HG02610 (cell line): ENCODE data around the gene FAM135A.
"Not testable (repeated sequence)": the region's sequence is repeated elsewhere in the genome, so short reads cannot be mapped to it uniquely, and the experiment has no call there.

ENCODE experiments used
- ATAC-seq: cut with Tn5 transposase; IDR thresholded peaks from one replicate; pipeline ENCODE4 v1.9.1; 2021; ENCODE audit warnings: mild to moderate bottlenecking, moderate library complexity; ENCODE audit not compliant: unreplicated experiment

FAM135A gene

GRCh38 chr6:70531133-70531532 is 117.8 kb downstream of the FAM135A start:
- ATAC-seq, result no peak

GRCh38 chr6:70537266-70537665 is 124.0 kb downstream of the FAM135A start:
- ATAC-seq, result no peak

DNA sequence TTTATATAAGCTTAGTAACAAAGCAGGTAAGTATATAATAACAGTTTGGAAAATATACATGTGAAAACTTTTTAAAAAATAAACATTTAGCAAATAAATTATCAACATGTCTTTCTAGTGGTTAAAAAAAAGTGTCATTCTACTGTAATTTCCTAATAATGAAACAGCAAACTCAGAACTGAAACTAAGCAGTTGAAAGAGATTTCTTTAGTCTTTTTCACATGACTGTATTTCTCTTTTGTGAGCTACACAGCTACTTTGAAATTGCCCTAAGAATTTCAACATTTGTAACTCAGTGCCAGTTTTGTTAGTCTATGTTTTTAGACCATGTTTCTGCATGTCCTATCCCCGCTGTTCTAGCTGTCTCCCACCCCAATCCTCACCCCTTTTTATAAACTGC is 125.1 kb downstream of the FAM135A start:
- ATAC-seq, result peak; percentile 88

DNA sequence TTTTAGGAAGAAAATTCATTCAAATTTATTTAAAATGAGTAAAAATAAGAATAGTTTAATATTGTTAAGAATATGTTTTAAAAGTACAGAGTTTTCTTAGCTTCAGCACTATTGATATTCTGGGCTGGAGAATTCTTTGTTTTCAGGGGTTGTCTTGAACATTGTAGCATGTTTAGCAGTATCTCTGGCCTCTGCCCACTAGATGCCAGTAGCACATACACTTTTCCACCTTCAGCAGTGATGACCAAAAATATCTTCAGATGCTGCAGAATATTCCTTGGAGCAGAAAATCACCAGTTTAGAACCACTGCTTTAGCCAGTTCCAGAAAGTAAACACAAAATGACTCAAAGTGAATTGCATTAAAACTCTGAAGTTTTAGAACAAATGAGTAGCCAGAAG is 134.0 kb downstream of the FAM135A start:
- no peak for ATAC-seq

DNA sequence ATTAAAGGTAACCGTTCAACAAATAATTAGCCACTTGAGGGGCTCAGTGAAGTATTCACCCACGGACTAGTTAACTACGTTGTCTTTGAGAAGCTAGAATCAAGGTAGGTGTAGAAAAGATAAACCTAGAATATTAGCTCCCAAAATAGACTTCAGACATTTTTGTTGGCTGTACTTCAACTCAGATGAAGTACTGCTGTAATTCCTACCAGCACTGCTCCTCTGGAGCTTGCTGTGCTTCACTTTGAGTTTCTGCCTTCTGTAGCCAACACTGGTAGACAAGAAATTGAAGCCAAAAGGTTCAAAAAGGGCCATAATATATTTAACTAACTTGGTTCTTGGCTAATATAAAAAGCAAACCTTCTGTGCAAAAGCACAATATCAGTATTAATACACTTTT is 134.6 kb downstream of the FAM135A start:
- ATAC-seq, result no peak

GRCh38 chr6:70549327-70549726 is 136.0 kb downstream of the FAM135A start:
- no peak for ATAC-seq

DNA sequence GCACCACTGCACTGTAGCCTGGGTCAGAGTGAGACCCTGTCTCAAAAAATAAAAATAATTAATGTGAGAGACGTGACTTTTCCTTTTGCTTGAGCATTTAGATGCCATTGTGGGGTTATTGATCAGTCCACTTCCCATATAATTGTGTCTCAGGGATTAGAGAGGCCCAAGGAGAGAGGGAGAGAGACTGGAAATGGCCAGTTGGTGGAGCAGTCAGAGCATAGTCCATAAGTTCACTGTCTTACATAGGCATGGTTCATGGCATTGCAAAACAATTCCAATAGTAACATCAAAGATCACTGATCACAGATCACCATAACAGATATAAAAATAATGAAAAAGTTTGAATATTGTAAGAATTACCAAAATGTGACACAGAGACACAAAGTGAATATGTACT is 138.3 kb downstream of the FAM135A start:
- ATAC-seq, result no peak

DNA sequence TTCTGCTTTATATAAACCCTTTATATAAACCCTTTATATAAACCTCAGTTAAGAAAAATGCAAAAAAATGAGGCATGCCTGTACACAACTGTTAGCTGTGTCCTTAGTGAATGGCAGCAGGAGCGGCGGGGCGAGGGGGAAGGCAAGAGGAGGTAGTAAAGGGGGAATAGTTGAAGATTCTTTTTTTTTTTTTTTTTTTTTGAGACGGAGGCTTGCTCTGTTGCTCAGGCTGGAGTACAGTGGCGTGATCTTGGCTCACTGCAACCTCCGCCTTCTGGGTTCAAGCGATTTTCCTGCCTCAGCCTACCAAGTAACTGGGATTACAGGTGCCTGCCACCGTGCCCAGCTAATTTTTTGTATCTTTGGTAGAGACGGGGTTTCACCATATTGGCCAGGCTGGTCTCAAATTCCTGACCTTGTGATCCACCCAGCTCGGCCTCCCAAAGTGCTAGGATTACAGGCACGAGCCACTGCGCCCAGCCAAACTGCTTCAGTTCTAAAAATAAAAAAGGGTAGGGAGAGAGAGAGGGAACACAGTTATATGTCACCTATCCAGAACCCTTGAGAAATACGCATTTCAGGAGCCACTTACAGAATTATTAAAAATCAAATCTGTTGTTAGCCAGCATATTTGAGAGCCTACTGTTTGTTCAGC is 139.1 kb downstream of the FAM135A start:
- ATAC-seq, result not testable (repeated sequence)

GRCh38 chr6:70552974-70553373 is 139.7 kb downstream of the FAM135A start:
- ATAC-seq, result no peak

DNA sequence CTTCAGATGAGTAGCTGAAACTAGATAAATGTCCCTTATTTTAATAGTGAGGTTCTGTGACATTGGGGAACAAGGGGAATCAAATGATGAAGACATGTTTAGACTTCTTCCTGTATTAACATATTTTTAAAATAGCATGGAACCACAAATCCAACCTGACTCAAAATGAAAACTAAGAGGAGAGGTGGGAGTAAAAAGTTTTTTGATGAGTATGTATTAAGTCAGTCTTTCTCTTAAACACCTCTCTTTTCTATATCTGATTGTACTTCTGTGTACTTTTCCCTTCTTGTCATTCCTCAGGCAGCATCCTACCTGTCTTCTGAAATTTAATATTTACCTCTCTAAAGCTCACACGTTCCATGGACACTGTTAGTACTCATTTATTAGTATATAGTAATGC is 144.7 kb downstream of the FAM135A start:
- peak; percentile 46 for ATAC-seq

GRCh38 chr6:70562401-70562800 is 149.1 kb downstream of the FAM135A start:
- not testable (repeated sequence) for ATAC-seq

DNA sequence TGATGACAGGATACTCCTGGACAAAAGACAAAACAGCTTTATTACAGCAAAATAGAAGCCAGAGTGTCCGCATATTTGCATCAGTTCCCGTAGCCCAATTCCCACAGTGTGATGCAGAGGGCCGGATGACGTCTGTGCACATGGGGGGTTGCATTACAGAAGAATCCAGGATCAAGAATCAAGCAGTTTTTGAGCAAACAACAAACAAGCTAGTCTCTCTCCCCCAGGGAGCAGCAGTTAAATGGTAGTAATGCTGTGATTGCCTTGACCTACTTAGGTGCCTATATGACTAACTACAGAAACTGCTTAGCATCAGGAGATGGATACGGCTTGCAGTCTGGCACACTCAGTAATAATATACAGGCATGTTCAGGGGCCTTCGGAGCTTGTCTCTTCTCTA is 150.2 kb downstream of the FAM135A start:
- no peak for ATAC-seq

DNA sequence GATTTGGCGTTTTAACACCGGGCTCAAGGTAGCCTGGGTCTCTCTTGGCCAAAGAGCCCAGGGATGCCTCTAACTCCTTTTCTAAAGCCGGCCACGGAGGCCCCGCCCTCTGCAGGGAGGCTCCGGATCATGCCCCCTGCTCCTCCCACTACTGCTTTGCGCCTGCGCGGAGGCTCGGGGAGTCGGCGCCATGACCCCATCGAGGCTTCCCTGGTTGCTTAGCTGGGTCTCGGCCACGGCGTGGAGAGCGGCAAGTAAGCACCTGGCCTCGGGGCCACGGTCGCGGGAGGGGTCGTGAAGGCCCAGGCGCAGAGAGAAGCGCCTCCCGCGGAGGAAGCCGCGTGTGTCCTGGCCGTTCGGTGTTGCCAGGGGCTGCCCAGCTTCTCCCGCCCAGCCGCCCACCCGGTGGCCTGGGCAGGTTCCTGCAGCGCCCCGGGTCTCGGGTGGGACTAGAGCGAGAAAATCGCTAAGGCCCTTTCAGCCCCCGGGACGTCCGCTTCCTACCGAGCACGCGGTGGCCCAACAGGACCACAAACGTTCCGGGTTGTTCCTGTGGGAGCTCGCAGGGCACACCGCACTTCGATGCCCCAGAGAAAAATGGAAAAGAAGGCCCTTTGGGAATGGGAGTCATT is 153.6 kb downstream of the FAM135A start, which contains the start of gene SDHAF4:
SDHAF4 (plus strand) TSS at position 180 of the 632 bp plus-strand sequence; CDS start at position 191, 11 bp downstream.
- peak; percentile 99 for ATAC-seq

- ATAC-seq, result no peak
These were observed 161.3 kb downstream of the FAM135A start for GRCh38 chr6:70574643-70575042.

DNA sequence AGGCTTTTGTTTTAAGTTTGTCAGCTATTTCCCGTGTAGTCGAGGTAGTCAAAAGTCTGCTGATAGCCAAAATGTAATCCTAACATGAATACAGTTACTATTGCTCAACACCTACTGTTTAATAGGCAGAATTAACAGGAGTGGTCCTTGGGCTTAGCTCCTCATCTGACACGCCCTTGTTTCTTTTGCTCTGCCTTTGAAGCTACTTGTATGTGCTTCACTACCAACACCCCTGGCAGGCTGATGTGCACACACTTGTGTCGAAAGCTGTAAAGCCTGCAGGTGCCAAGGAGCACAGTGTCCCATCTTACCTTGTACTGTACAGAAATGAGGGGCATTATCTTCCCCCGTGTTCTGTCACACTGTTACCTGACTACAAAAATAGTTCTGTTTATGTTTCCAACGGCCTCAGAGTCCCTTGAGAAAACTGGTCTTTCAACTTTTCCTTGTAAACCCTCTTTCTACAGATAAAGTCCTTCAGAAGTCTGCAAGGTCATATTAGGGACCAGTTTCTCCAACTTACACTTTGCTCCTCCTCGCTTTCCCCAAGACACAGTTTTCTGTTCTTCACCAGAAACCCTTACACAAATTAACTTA is 162.7 kb downstream of the FAM135A start:
- ATAC-seq, result no peak

DNA sequence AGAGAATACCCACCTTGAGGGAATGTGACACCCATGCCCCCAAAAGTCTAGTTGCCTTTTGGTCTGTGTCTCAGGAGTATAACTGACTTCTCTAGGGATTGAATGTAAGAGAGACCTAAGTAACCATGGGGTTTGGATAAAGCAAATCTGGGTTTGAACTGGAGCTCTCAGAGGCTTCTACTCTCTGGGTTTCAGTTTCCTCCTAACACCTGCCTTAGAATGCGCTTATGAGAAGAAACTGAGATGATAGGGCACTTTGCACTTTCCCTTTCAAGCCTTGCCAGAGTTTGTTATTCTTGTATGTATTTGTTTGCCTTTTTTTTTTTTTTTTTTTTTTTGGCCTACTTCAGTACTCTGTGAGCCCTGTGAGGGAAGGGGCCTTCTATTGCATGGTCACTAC is 172.8 kb downstream of the FAM135A start:
- peak; percentile 96 for ATAC-seq

DNA sequence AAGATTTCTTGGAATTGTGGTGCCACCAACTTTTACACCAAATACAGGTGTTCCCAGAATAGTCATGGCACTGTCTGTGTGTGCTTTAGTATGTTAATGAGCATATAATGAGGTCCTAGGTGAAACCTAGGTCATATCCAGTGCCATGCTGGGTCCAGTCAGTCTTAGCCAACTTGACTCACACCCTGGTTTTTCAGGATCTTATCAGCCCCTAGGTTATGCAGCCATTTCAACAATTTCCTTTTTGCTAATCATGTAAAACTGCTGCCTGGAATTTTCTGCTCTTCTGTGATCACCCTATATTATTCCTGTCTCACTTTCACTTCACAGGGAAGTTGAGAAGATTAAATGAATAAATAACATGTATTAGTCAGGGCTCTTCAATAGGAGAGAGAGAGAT is 177.1 kb downstream of the FAM135A start:
- ATAC-seq, result no peak

DNA sequence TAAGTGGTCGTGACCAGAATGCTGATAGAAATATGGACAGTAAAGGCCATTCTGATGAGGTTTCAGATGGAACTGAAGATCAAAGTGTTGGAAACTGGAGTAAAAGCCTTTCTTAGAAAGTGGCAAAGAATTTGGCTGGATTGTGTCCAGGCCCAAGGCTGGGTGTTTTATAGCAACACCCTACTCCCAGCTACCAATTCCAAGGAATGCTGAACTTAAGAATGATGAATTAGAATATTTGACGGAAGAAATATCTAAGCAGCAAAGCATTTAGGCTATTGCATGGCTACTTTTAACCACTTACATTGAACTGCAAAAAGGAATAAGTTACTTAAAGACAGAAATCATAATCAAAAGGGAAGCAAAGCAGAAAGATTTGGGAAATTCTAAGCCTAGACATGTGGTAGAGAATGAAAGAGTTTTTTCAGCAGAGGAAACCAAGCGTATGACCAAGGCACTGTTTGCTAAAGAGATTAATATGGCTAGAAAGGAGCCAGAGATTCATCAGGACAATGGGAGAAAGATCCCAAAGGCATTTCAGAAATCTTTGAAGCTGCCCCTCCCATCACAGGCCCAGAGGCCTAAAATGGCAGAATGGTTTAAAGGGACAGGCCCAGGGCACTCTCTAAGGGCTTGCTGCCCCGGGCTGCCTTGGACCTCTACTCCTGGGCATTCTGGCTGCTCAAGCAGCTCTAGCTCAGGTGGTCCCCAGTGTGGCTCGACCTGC is 179.2 kb downstream of the FAM135A start:
- no peak for ATAC-seq

DNA sequence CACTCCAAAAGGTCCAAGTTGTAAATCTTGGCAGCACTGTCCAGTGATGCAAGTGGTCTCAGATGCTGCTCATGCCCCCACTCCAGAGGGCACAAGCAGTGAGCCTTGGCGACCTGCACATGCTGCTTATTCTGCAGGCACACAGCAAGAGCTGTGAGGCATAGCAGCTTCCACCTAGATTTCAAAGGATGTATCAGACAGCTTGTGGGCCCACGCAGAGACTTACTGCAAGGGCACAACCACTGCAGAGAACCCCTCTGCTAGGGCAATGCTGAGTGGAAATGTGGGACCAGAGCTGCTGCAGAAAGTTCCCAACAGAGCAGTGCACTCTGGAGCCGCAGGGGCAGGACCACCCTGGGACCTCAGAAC is 179.8 kb downstream of the FAM135A start:
- no peak for ATAC-seq

DNA sequence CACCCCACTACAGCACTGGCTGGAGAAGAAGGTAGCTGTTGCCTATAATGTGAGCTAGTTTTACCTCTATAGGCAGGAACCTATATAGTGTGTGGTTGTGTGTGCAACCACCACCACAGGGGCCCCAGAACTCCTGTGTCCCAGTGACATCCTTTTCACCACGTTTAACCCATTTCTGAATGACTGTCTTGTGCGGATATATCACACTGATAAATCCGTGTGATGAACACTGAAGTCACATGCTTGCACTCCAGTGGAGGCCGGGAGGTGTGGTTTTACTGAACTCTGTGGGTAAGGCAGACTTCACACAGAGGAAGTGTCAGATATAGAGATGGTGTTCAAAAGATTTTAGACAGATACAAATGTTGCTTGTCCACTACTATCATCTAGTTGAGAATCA is 185.9 kb downstream of the FAM135A start:
- no peak for ATAC-seq

DNA sequence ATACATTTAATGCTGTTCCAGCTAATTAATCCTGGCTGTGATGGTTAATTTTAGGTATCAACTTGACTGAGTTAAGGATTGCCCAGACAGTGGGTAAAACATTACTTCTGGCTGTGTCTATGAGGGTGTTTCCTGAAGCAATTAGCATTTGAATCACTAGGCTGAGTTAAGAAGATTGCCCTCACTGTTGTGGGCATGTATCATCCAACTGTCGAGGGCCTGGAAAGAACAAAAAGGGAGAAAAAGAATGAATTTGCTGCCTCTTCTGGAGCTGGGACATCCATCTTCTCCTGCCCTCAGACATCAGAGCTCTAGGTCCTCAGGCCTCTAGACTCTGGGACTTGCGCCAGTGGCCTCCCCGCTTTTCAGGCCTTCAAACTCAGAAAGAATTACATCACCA is 187.7 kb downstream of the FAM135A start:
- ATAC-seq, result no peak

DNA sequence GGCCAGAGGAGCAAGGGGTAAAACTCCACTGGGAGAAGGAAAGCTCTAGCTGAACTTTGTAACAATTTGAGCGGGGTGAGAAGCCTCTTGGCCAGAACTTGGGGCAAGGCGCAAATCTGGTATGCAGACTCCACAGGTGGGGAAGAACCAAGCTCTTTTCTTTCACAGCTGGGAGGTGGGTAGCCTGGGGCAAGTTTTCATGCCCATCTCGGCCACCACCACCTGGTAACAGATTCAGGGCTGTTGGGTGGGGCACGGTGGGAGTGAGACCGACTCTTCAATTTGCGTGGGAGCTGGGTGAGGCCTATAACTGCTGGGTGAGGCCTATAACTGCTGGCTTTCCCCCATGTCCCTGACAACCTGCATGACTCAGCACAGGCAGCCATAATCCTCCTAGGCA is 190.9 kb downstream of the FAM135A start:
- ATAC-seq, result no peak
